H9 (cell line): Measurements from ENCODE around the gene LNPK. TPM values are rescaled to one million over a fixed set of nuclear protein-coding genes. Genes with fewer than 3 reads are reported as not detected.

Source experiments
- DNase-seq: peaks from one replicate; pipeline ENCODE4 v3.0.0-alpha.2; 2017
- H2AFZ ChIP-seq: one replicate; pipeline ENCODE4 v1.6.1; 2013; ENCODE audit warnings: mild to moderate bottlenecking, low read length, control low read depth, moderate library complexity
- H2AK5ac ChIP-seq: 2 replicates; pipeline ENCODE4 v1.6.1; 2013; ENCODE audit warnings: low read length, control low read depth, mixed read lengths; ENCODE audit not compliant: insufficient read length
- H2BK120ac ChIP-seq: one replicate; pipeline ENCODE4 v1.6.1; 2013; ENCODE audit warnings: low read depth, mild to moderate bottlenecking, low read length, control low read depth, inconsistent platforms; ENCODE audit not compliant: poor library complexity, severe bottlenecking
- H2BK12ac ChIP-seq: 2 replicates; pipeline ENCODE4 v1.6.1; 2013; ENCODE audit warnings: low read length, control low read depth, mixed read lengths, low read depth; ENCODE audit not compliant: insufficient read length
- H2BK15ac ChIP-seq: 2 replicates; pipeline ENCODE4 v1.6.1; 2013; ENCODE audit warnings: low read depth, low read length, control low read depth
- H2BK20ac ChIP-seq: one replicate; pipeline ENCODE4 v1.6.1; 2013; ENCODE audit warnings: low read depth, mild to moderate bottlenecking, low read length, control low read depth, inconsistent platforms; ENCODE audit not compliant: poor library complexity, severe bottlenecking
- H2BK5ac ChIP-seq: 2 replicates; pipeline ENCODE4 v1.6.1; 2013; ENCODE audit warnings: low read length, control low read depth, mixed read lengths; ENCODE audit not compliant: insufficient read length
- H3K14ac ChIP-seq: 2 replicates; pipeline ENCODE4 v1.6.1; 2013; ENCODE audit warnings: low read length, control low read depth; ENCODE audit not compliant: insufficient read depth
- H3K18ac ChIP-seq: 2 replicates; pipeline ENCODE4 v1.6.1; 2013; ENCODE audit warnings: low read depth, mild to moderate bottlenecking, mixed read lengths, low read length, control low read depth; ENCODE audit not compliant: insufficient read length
- H3K23ac ChIP-seq: 2 replicates; pipeline ENCODE4 v1.6.1; 2013; ENCODE audit warnings: low read length, control low read depth, mixed read lengths, low read depth; ENCODE audit not compliant: insufficient read length
- H3K23me2 ChIP-seq: 2 replicates; pipeline ENCODE4 v1.6.1; 2013; ENCODE audit warnings: low read depth, mild to moderate bottlenecking, mixed read lengths, low read length, control low read depth; ENCODE audit not compliant: insufficient read length, poor library complexity, severe bottlenecking
- H3K27ac ChIP-seq: 2 replicates; pipeline ENCODE4 v1.5.1; 2013; ENCODE audit warnings: low read length, control low read depth, mixed read lengths, low read depth; ENCODE audit not compliant: insufficient read length
- H3K27me3 ChIP-seq: 2 replicates; pipeline ENCODE4 v1.6.1; 2013; ENCODE audit warnings: low read length, control low read depth, inconsistent platforms; ENCODE audit not compliant: insufficient read depth
- H3K4ac ChIP-seq: 2 replicates; pipeline ENCODE4 v1.6.1; 2013; ENCODE audit warnings: low read depth, mild to moderate bottlenecking, control low read depth, inconsistent platforms, low read length, moderate library complexity
- H3K4me1 ChIP-seq: 2 replicates; pipeline ENCODE4 v1.6.1; 2013; ENCODE audit warnings: low read length, control low read depth, inconsistent platforms; ENCODE audit not compliant: insufficient read depth
- H3K4me2 ChIP-seq: 2 replicates; pipeline ENCODE4 v1.6.1; 2013; ENCODE audit warnings: low read length, control low read depth, mixed read lengths; ENCODE audit not compliant: insufficient read length, insufficient read depth
- H3K56ac ChIP-seq: 2 replicates; pipeline ENCODE4 v1.6.1; 2013; ENCODE audit warnings: low read depth, mild to moderate bottlenecking, mixed read lengths, low read length, control low read depth; ENCODE audit not compliant: insufficient read length
- H3K79me1 ChIP-seq: 2 replicates; pipeline ENCODE4 v1.6.1; 2013; ENCODE audit warnings: low read depth, mild to moderate bottlenecking, moderate library complexity, low read length, control low read depth, inconsistent platforms; ENCODE audit not compliant: insufficient read depth, poor library complexity, severe bottlenecking
- H3K79me2 ChIP-seq: 2 replicates; pipeline ENCODE4 v1.6.1; 2013; ENCODE audit warnings: low read length, control low read depth, inconsistent platforms; ENCODE audit not compliant: insufficient read depth
- H3K9ac ChIP-seq: 2 replicates; pipeline ENCODE4 v1.6.1; 2013; ENCODE audit warnings: low read length, control low read depth, mixed read lengths; ENCODE audit not compliant: insufficient read length; ENCODE audit errors: extremely low read depth
- H3K9me3 ChIP-seq: one replicate; pipeline ENCODE4 v1.6.1; 2013; ENCODE audit warnings: low read depth, low read length, inconsistent platforms; ENCODE audit not compliant: control insufficient read depth
- H3T11ph ChIP-seq: one replicate; pipeline ENCODE4 v1.6.1; 2013; ENCODE audit warnings: mild to moderate bottlenecking, low read length, control low read depth, inconsistent platforms
- H4K20me1 ChIP-seq: one replicate; pipeline ENCODE4 v1.6.1; 2013; ENCODE audit not compliant: control insufficient read depth, insufficient read length, insufficient read depth
- H4K5ac ChIP-seq: 2 replicates; pipeline ENCODE4 v1.6.1; 2013; ENCODE audit warnings: low read depth, mild to moderate bottlenecking, mixed read lengths, low read length, control low read depth; ENCODE audit not compliant: insufficient read length
- H4K8ac ChIP-seq: replicated peaks from 2 replicates; pipeline ENCODE4 v1.6.1; 2013; ENCODE audit warnings: low read length, control low read depth, mixed read lengths, low read depth; ENCODE audit not compliant: insufficient read length
- H4K91ac ChIP-seq: 2 replicates; pipeline ENCODE4 v1.6.1; 2013; ENCODE audit warnings: low read depth, mild to moderate bottlenecking, moderate library complexity, mixed read lengths, low read length, control low read depth; ENCODE audit not compliant: insufficient read length
- H3K27ac Mint-ChIP-seq, 3 experiments: 2 replicates in 2 of 3; 3 replicates in 1 of 3; pipeline ENCODE4 v1.8.0; 2020 to 2021; ENCODE audit warnings: mixed read lengths in 3 of 3, mild to moderate bottlenecking in 1 of 3, moderate library complexity in 1 of 3
- H3K27me3 Mint-ChIP-seq: 2 replicates; pipeline ENCODE4 v1.8.0; 2021; ENCODE audit warnings: low read depth, mild to moderate bottlenecking, moderate library complexity, mixed read lengths
- H3K36me3 Mint-ChIP-seq, 3 experiments: 2 replicates in 2 of 3; 3 replicates in 1 of 3; pipeline ENCODE4 v1.8.0; 2020 to 2021; ENCODE audit warnings: low read depth in 3 of 3, mixed read lengths in 3 of 3; ENCODE audit not compliant: insufficient read depth in 1 of 3
- H3K4me1 Mint-ChIP-seq, 2 experiments: 2 replicates each; pipeline ENCODE4 v1.8.0; 2020; ENCODE audit warnings: mixed read lengths in 2 of 2
- H3K4me3 Mint-ChIP-seq, 2 experiments: 2 replicates in 1 of 2; 3 replicates in 1 of 2; pipeline ENCODE4 v1.8.0; 2020 to 2021; ENCODE audit warnings: mild to moderate bottlenecking in 2 of 2, mixed read lengths in 2 of 2, moderate library complexity in 1 of 2
- H3K9me3 Mint-ChIP-seq, 2 experiments: 2 replicates in 1 of 2; 3 replicates in 1 of 2; pipeline ENCODE4 v1.8.0; 2020; ENCODE audit warnings: mild to moderate bottlenecking in 2 of 2, mixed read lengths in 2 of 2, moderate library complexity in 1 of 2
- CTCF ChIP-seq: fragments of 200-600 bp; sonication (generic); conservative IDR thresholded peaks from 3 replicates; pipeline ENCODE4 v1.8.0; 2021; ENCODE audit warnings: antibody characterized with exemption, mild to moderate bottlenecking
- WGBS: extraction: QIAGEN DNeasy Blood & Tissue Kit; methylation state at CpG from one replicate; pipeline ENCODE4 v1.1.7; 2013; ENCODE audit warnings: missing lambda C conversion rate, low lambda C conversion rate, mixed read lengths; ENCODE audit not compliant: insufficient read length; ENCODE audit errors: extremely low coverage; 5-methylcytosine and 5-hydroxymethylcytosine counted together
- total RNA-seq: library from RNA; stranded (reverse); gene quantifications from 2 replicates; pipeline ENCODE4 v1.2.1, GENCODE V29; 2021

Gene LNPK
- total RNA-seq, 1 experiment from 2014 or later: 8.5 TPM

- H4K8ac ChIP-seq: no peak overlapping the region
- H3K27ac ChIP-seq: no peak overlapping the region
- no peak overlapping the region for H4K5ac ChIP-seq
- Mint-ChIP-seq H3K9me3 (no peaks in the 10 kb centered on the region), H3K27ac (no peak overlapping the region), H3K4me1 (no peaks in the 10 kb centered on the region), H3K4me3 (no peak overlapping the region), H3K36me3 (no peaks in the 10 kb centered on the region), H3K27me3 (no peaks in the 10 kb centered on the region)
- no peaks in the 10 kb centered on the region for H4K20me1 ChIP-seq
- H4K91ac ChIP-seq: no peak overlapping the region
- no peak overlapping the region for H3K9ac ChIP-seq
- H3K79me1 ChIP-seq: no peaks in the 10 kb centered on the region
- H3K79me2 ChIP-seq: no peaks in the 10 kb centered on the region
- no peak for TF ChIP-seq CTCF
- no peaks in the 10 kb centered on the region for H3K23me2 ChIP-seq
- WGBS: no CpG with 5 or more reads among the region's 1 CpG
- H3K27me3 ChIP-seq: no peaks in the 10 kb centered on the region
- no peaks in the 10 kb centered on the region for H3K4me1 ChIP-seq
- no peak overlapping the region for H2BK120ac ChIP-seq
- H3T11ph ChIP-seq: no peak overlapping the region
- no peak overlapping the region for H3K56ac ChIP-seq
- H3K4me2 ChIP-seq: no peak overlapping the region
- no peak overlapping the region for H2BK12ac ChIP-seq
- H3K23ac ChIP-seq: no peak overlapping the region
- H2AFZ ChIP-seq: no peak overlapping the region
- no peak overlapping the region for H2BK20ac ChIP-seq
- H3K4ac ChIP-seq: no peak overlapping the region
- no peak overlapping the region for H3K14ac ChIP-seq
- no peak overlapping the region for H2AK5ac ChIP-seq
- no peak for DNase-seq
- H3K9me3 ChIP-seq: no peaks in the 10 kb centered on the region
- H3K18ac ChIP-seq: no peak overlapping the region
- no peak overlapping the region for H2BK5ac ChIP-seq
- no peak overlapping the region for H2BK15ac ChIP-seq
Observed at GRCh38 chr2:175930504-175930903, 71.6 kb downstream of the LNPK start.
